ENCODE results near the gene FOXK1.

- no peak for TF ChIP-seq CTCF (IDR thresholded peaks at IDR 0.05)
- TF ChIP-seq POLR2AphosphoS5 (IDR thresholded peaks at IDR 0.05), result no peak
These were observed 63.3 kb downstream of the FOXK1 start for GRCh38 chr7:4745265-4745919.

Measured in upper lobe of left lung (tissue), 4 donors.